Activated T-cell treated with anti-CD3 and anti-CD28 coated beads, Interleukin-2, amount 50 U/mL, for 1 hour (primary cell): ENCODE measurements around the gene INSM1.

Experiments used
- DNase-seq: peaks from one replicate; pipeline ENCODE4 v3.0.0-alpha.2; 2020

INSM1 gene

DNA sequence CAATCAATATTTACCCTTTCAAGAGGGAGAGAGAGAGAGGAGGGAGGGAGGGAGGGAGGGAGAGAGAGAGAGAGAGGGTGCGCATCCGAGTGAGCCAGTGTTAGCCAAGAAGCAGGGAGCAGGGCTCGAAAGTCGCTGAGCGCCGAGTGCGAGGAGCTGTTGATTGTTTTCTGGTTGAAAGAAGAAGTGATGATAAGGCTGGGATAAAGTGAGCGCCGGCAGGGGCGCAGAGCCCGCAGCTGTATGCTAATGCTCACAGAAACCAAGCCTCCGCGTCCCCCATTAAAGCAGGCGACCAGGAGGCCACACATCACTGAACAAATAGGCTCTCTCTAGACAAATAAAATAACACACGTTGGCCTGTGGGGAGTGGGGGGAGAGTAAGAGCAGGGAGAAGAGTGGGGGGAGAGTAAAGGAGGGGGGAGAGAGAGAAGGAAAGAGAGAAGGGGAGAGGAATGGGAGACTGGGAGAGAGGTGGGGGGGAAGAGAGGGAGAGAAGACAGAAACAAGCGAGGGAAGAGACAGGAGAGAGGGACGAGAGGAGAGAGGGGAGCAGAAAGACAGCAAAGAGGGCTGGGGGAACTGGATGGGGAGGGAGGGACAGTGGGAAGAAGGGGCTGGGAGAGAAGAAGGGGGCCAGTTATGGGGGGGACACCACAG is 5.0 kb upstream of the INSM1 start:
- no peak for DNase-seq

DNA sequence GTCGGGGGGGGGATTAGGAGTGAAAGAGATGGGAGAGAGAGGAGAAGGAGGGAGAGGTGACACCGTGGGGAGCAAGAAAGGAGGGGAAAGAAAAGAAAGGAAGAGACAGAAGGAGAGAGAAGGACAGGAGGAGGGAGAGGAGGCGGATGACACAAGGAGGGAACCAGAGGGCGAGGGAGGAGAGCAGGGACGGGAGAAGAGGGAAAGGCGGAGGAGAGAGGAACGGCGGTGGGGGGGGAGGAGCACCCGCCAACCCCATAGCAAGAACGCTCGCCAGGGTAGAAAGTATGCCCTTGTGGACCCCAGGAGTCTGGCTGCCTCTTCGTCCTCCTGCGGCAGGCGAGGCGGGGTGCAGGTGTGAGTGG is 4.5 kb upstream of the INSM1 start:
- DNase-seq: no peak

DNA sequence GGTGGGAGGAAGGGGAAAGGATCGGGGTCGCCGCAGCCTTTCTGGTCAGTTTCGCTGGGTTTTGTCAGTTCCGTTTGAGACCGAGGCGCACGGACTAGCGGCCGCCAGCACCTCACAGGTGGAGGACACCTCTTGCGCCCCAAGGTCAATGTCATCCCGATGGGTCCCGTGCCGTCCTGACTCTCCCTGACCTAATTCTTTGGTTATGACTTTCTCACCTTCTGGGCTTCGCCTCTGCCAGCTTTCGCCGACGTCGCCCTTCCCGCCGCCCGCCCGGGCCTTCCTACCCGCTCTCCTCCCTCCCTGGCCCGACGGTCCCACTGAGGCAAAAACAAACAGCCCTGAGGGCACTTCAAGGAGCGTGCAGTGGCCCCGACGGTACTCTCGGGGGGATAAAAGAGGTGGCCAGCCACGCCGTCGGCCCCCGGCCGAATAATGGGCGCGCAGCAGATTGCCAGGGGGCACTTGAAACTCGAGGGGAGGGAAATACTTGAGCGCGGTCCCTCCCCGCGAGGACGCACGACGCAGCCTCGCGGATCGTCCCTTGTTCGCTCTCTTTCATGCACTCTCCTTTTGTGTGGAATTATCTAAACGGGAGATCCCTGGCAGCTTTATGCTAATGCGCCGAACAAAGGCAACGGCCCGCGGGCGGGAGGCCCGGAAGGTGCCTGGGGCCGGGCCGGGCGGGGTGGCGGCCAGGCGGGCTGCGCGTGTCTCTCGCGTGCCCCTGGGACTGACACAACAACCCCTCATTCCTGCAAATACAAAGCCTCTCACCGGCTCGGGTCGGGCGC is 3.9 kb upstream of the INSM1 start:
- no peak for DNase-seq

DNA sequence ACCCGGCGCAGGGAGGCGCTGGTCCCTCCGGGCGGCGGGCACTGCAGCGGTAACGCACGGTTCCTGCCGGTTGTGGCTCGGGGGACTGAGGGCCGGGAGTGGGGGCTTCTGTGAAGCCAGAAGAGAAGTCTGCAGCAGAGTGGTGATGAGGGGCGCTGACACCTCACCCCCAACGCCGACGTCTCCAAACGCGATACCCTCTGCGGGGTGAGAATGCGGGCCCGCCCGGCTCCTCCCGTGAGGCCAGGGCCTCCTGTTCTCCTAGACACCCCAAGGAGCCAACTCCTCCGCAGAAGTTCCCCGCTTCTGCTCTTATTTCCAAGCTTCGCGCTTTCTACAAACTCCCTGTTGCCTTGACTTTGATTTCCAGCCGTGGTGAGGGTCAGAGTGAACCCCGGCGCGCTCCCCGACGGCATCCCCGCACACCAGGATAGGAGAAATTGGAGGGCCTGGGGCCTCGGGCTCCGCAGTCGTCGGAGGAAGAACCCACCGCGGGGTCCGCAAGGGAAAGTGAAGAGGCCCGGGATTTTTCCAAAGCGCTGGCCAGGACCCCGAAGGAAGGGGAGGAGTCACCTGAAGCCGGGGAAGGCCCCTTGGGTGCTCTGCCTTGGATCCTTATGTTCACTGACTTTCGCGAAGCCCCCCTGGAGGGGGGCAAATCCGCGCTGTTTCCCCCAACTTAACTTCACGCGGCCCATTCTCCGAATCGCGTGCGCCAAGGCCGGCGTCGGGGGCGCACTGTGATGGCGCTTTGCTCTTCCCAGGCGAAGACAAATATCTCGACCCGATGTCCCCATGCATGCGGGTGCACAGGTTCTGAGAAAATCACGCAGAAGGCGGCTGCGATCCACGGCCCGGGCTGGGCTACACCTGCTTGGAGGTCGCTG is 3.1 kb upstream of the INSM1 start:
- DNase-seq: no peak

DNA sequence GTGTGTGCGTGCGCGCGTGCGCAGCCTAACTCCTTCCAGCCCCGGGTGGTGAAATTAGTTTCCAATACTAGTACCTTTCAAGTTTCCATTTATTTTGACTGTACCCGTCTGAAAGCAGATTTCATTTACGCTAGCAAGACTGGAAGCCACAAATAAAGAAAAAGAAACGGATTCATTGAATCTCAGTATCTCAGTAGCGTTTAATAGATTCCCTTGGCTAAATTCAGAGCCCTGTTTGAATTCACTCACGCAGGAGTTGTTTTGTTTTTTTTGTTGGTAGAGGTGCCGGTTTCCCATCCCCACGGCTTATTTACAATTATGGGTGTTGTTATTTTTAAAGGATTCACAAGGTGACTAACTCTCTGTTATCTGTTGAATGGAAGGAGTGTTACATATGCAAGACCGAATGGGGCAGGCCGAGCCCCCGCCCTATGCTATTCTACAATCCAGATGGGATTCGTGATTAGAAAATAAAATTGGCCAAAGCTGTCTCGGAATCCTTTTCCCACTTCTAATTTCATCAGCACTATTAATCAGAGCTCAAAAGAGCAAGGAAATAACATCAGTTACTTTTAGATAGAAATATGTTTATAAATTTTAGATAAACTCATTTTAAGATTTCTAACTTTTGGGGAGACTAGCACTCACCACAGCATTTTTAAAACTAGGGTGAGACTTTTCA is 2.3 kb upstream of the INSM1 start:
- no peak for DNase-seq

DNA sequence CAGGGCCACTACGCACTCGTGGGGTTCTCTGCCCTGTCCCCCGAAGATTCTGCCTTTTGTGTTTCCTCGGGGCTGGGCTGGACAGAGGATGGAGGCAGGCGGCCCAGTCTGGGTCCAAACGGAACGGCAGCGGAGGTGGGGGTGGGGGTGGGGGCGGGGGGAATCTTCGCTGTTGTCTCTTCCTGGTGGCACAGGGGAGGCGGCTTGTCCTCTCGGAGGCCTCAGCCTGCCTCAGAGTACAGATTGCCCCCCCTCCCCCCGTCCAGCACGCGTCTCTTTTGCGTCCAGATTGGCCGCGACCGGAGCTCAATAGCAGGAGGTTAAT is 1.4 kb upstream of the INSM1 start:
- no peak for DNase-seq

DNA sequence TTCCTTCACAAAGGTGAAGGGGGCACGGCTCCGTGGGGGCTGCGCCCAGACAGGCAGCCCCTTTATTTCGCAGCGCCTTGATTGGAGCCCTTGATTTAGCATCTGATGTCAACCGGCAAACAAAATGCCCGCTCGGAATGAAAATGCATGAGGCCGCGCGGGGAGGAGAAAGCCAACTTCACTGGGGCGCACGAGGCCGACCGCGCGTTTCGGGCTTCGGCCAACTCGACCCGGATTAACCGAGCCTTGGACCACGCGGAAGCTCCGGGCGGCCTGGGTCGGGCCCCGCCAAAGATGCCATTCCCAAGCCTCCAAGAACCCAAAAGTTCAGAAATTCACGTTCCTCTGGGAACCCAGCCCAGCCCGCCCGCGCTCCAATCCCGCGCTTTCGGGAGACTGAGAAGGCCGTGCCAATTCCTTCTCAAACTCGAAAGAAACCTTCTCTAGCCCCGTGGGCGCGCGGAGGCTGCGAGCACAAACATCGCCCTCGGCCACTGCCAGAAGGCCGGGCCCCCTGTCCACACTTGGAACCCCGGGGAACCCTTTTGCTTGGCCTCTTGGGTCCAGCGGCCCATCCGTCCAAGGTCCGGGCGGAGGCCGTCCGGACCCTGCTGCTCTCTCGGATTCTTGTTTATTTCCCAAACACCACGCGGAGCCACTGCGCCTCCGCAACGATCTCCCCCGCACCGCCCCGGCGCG is 879 bp upstream of the INSM1 start:
- DNase-seq: no peak

DNA sequence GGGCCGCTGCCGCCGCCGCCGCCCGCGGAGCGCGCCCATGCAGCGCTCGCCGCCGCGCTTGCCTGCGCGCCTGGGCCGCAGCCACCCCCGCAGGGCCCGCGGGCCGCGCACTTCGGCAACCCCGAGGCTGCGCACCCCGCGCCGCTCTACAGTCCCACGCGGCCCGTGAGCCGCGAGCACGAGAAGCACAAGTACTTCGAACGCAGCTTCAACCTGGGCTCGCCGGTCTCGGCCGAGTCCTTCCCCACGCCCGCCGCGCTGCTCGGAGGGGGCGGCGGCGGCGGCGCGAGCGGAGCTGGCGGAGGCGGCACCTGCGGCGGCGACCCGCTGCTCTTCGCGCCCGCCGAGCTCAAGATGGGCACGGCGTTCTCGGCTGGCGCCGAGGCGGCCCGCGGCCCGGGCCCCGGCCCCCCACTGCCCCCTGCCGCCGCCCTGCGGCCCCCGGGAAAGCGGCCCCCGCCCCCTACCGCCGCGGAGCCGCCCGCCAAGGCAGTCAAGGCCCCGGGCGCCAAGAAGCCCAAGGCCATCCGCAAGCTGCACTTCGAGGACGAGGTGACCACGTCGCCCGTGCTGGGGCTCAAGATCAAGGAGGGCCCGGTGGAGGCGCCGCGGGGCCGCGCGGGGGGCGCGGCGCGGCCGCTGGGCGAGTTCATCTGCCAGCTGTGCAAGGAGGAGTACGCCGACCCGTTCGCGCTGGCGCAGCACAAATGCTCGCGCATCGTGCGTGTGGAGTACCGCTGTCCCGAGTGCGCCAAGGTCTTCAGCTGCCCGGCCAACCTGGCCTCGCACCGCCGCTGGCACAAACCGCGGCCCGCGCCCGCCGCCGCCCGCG is 730 bp downstream of the INSM1 start:
- no peak for DNase-seq

DNA sequence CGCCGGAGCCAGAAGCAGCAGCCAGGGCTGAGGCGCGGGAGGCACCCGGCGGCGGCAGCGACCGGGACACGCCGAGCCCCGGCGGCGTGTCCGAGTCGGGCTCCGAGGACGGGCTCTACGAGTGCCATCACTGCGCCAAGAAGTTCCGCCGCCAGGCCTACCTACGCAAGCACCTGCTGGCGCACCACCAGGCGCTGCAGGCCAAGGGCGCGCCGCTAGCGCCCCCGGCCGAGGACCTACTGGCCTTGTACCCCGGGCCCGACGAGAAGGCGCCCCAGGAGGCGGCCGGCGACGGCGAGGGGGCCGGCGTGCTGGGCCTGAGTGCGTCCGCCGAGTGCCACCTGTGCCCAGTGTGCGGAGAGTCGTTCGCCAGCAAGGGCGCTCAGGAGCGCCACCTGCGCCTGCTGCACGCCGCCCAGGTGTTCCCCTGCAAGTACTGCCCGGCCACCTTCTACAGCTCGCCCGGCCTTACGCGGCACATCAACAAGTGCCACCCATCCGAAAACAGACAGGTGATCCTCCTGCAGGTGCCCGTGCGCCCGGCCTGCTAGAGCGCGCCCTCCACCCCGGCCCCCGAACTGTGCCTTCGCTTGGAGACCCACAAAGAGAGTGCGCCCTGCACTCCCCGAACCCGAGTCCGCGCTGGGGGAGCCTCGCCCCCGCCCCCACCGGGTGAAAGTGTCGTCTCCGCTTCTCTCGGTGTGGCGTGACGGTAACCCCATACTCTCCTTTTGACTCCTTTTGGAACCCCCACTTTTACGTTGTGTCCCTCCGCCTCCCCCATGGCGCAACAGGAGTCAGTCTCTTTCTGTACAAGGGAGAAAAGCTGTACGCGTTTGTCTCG is 1.6 kb downstream of the INSM1 start:
- DNase-seq: no peak

DNA sequence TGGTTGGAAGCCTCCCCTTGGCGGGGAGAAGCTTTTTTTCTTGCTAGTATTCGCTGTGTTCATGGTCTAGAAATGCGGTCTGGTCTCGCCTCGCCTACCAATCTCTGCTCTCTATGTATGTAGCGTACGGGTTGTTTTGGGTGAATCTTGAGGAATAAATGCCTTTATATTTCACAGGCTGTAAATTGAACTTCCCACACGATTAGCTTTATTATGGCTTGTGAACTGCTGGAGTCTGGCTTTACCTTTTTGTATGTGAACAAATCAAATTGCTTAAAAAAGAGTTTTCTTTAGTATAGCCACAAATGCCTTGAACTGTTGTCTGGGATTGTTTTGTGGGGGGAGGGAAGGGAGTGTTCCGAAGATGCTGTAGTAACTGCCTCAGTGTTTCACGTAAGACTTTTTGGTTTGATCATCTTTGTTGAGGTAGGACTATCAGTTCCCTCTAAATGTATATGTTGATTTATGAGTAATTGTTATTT is 2.2 kb downstream of the INSM1 start:
- DNase-seq: no peak

DNA sequence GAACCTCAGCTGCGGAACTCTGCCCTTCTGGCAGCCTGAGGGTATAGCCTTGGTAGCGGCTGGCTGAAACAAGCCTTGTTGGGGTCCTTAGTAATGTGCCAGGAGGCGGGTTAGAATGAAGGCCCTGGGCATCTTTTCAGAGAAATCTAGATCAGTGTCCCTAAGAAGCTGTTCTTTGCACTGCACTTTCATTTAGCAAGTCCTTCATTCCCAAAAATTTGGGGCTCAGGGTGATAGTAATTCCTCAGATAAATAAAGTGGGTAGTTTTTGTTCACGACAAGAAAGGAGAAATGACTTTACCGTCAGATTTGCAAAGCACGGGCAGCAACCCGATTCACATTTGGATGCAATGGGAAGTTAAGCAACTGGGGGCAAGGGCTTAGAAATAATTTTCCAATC is 3.2 kb downstream of the INSM1 start:
- no peak for DNase-seq

DNA sequence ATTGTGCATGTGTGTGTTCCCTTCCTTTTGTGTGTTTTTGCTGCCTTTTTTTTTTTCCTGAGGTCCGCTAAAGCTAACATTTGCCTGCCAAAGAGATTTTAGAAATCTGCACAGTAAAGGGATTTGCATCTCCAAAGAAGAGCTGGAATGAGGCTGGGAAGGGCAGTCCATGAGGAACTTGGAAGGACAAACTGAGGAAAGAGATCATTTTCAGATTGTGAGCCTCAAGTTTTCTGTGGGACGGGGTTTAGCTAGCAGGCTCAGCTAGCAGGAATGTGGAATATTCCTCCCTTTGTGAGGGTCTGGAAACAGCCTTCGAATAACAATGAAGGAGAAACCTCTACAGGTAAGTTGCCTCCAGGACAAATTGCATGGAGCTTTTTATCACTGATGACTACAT is 3.8 kb downstream of the INSM1 start:
- DNase-seq: no peak

DNA sequence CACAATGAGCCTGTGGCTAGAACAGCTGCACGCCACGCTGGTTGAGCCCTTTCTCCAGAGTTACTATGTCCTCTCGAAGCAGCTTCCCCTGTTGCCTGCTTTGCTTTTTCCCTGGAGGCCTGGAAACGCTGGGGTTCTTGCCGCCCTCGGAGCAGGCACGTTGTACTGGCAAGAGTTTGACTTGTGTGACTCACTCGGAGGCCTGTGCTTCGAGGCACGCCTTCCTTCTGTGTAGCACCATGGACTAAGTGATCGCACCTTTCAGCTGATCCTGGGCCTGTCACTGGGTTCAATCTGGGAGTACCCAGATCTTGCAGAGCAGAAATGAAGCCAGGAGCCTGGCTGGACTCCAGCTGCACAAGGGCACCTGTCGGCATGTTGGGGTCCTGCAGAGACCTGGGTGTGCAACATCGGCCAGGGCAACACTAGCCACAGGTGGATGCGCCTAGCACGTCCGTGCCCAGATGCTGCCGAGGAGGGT is 5.2 kb downstream of the INSM1 start:
- no peak for DNase-seq

DNA sequence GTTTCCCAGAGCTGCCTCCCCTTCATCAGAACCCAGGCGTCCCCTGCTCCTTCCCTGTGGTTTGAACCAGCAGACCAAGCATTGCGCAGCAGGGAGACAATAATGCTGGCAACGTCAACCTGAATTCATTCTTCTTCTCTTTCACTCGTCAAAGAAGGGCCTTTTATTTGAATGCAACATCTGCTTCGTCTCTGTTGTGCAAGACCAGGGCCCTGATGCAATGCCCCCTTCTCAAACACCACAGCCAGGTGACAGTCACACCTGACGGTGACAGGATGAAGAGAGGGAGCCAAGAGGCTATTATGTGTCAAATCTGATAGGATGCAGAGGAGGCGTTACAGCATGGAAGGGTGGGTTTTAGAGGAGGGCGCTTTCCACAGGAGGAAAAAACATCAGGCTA is 8.0 kb downstream of the INSM1 start:
- no peak for DNase-seq

DNA sequence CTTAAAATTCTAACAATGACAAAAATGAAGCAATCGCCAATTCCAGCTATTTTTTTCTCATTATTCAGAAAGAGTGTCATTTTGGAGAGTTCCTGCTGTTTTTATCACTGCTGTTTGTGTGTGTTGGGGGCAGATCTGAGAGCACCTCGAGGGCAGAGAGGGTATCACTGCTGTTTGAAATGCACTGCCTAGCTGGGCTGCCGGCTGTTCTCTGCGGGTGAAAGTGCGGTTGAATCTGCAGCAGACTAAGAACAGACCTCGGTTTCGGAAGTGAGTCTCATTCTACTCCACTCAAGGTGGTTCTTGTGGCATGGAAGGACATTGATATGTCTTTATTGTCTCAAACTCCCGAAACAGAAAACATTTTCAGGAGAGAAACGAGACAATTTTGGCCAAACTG is 18.3 kb downstream of the INSM1 start:
- DNase-seq: no peak

DNA sequence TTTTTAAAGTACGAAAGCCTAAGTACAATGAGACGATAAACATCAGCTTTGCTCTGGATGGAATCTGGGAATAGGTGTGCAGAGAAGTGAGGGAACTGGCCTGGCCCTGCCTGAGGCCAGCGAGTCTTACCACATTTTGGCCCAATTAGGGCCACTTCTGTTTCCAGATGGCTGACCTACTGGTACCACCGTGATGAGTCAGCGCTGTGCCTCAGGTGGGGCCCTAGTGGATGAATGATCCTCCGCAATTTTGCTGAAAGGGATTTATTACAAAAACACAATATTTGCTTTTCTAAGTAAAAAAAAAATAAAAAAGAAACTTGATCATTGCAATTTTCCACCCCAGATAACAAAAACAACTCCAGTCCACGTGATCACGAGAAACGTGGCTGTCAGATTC is 22.5 kb downstream of the INSM1 start:
- no peak for DNase-seq

DNA sequence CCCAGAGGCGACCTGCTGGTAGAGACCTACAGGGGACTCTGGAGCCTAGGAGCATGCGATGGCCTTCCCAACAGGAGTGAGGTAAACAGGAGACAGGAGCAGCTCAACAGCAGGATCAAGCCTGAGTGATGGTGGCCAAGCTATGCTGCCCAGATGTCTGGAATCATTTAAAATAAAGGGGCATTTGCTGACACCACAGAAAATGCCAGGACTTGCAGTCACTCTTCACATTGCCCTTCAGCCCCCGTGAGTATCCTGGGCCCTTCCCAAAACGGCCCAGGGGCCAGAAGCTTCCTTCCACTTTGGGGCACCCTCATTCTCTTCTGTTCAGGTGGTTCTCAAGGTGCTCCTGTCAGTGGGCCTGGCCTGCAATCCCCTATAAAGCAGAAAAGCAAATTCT is 23.2 kb downstream of the INSM1 start:
- no peak for DNase-seq

DNA sequence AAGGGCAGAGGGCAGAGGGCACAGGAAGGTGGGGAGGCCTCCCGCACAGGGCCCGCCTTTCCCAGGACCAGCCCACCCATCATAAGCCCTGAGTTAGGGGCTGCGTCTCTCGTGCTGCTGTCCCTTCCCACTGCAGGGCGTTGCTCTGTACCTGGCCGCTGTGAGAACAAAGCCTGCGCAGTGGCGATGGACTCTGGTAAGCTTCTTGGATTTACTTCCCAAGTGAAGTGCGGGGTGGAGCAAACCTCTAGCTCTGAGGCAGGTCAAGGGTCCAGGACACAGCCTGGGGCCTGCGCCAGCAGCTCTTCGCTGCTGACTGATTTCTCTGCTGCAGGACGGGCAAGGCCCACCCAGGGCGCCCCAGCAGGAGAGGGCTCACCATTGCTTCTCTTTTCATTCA is 23.9 kb downstream of the INSM1 start:
- DNase-seq: no peak

DNA sequence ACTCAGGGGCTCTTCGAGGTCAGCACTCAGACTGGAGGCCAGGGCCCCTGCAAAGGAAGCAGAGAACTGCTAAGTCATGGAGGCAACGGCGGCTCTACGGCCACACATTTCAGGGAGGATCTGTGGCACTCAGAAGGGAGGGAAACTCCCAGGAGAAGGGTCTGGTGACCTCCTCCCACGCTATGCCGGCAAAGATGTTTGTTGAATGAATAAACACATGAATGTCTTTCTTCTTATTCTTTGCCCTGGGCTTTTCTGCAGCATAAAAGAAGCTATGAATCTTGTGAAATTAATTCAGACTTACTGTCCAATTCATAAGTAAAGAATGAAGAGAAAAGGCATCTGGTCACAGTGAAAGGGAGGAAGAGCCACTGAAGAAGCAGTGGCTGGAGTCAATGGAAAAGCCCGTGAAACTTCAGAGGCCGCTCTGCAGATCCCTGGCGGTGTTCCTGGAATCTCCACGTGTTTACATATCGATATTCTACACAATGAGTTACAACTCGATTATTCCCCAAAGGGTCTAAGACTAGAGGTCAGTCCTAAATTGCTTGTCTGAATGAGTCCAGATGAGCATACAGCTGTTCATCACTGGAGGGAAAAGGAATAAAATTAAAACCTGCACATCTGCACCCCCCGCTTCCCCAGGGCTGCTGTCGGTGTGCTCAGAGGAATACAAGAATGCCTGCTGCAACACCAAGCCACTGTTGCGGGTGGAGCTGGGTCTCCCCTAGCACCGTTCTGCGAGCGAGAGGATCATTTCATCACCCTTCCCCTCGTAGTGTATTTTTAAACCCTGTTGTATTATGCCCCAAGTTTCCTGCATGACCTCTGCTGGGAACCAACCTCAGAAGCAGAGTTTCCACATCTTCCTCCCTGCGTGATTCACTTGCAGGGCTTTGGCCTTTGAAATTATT is 25.6 kb downstream of the INSM1 start:
- no peak for DNase-seq
